PFSK-1 (cell line): ENCODE results near the gene ADAM10.

ENCODE experiments used
- FOXP2 ChIP-seq: optimal IDR thresholded peaks from 2 replicates; pipeline ENCODE3; 2011; ENCODE audit warnings: borderline replicate concordance, control low read depth, inconsistent platforms; ENCODE audit not compliant: insufficient read depth; ENCODE audit errors: extremely low read length, extremely low read depth
- POLR2AphosphoS5 ChIP-seq: IDR thresholded peaks from 2 replicates; pipeline ENCODE4 v1.6.1; 2012; ENCODE audit warnings: low read depth, mild to moderate bottlenecking, control low read depth, low read length, moderate library complexity
- REST ChIP-seq, 2 experiments: IDR thresholded peaks; 2 replicates each; pipeline versions ENCODE4 v1.6.1 to v1.8.0; 2011 to 2012; ENCODE audit warnings: low read depth in 2 of 2, low read length in 2 of 2, control low read depth in 1 of 2, inconsistent platforms in 1 of 2, mild to moderate bottlenecking in 1 of 2, moderate library complexity in 1 of 2; ENCODE audit not compliant: insufficient read depth in 1 of 2
- SIN3A ChIP-seq: IDR thresholded peaks from 2 replicates; pipeline ENCODE4 v1.6.1; 2012; ENCODE audit warnings: mild to moderate bottlenecking, low read length, moderate library complexity, borderline replicate concordance; ENCODE audit not compliant: insufficient read depth
- TAF1 ChIP-seq: IDR thresholded peaks from 2 replicates; pipeline ENCODE4 v1.6.1; 2012; ENCODE audit warnings: low read length, control low read depth, borderline replicate concordance; ENCODE audit not compliant: insufficient read depth

ADAM10 gene

GRCh38 chr15:58748852-58749531 is 515 bp downstream of the ADAM10 start:
- no peak for TF ChIP-seq TAF1
- peak; percentile 75 for TF ChIP-seq FOXP2

- TF ChIP-seq FOXP2, result no peak
- TF ChIP-seq TAF1, result no peak
- no peak for TF ChIP-seq REST (IDR thresholded peaks at IDR 0.05; ENCODE audit: insufficient read depth in 1 of 2, low read depth in 2 of 2, low read length in 2 of 2)
- TF ChIP-seq SIN3A, result no peak; the same call in 1 of the 2 replicates
- TF ChIP-seq POLR2AphosphoS5, result no peak
Measured at GRCh38 chr15:58748040-58748851, 1.3 kb downstream of the ADAM10 start.

DNA sequence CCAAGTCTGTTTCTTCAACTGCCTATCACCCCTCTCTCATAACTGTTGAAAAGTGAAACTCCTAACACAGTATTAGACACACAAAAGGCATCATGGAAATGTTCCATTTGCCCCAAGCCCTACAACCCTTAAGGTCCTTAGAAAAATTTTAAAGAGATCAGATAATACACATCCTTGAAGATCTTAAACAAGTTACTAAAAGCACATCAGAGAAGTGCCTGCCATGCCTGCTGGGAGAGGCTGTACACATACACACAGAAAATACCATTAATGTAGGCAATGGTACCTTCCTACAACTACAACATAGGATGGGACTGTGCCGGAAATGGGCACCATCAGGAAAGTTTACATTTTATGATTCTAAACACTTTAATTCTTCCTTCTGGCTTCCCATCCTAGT is 3.3 kb downstream of the ADAM10 start:
- TF ChIP-seq REST (IDR thresholded peaks at IDR 0.05; ENCODE audit: insufficient read depth in 1 of 2, low read depth in 2 of 2, low read length in 2 of 2) (no peak), SIN3A (no peak), POLR2AphosphoS5 (no peak), FOXP2 (no peak), TAF1 (no peak)

- no peak for TF ChIP-seq REST (IDR thresholded peaks at IDR 0.05; ENCODE audit: insufficient read depth in 1 of 2, low read depth in 2 of 2, low read length in 2 of 2)
- no peak for TF ChIP-seq SIN3A
- no peak for TF ChIP-seq POLR2AphosphoS5
- no peak for TF ChIP-seq TAF1
- TF ChIP-seq FOXP2, result no peak
Measured at GRCh38 chr15:58742819-58743502, 6.5 kb downstream of the ADAM10 start.

GRCh38 chr15:58742022-58742813 is 7.3 kb downstream of the ADAM10 start:
- TF ChIP-seq FOXP2, result no peak
- TF ChIP-seq REST (IDR thresholded peaks at IDR 0.05; ENCODE audit: insufficient read depth in 1 of 2, low read depth in 2 of 2, low read length in 2 of 2), result peak; percentile 39 to 79; a peak in 3 of 4 replicates
